ENCODE results near the gene SLC24A3. TPM values are rescaled to one million over a fixed set of nuclear protein-coding genes. Genes with fewer than 3 reads are reported as not detected.

SLC24A3 gene
- total RNA-seq, 1 experiment from 2014 or later, result not detected

DNA sequence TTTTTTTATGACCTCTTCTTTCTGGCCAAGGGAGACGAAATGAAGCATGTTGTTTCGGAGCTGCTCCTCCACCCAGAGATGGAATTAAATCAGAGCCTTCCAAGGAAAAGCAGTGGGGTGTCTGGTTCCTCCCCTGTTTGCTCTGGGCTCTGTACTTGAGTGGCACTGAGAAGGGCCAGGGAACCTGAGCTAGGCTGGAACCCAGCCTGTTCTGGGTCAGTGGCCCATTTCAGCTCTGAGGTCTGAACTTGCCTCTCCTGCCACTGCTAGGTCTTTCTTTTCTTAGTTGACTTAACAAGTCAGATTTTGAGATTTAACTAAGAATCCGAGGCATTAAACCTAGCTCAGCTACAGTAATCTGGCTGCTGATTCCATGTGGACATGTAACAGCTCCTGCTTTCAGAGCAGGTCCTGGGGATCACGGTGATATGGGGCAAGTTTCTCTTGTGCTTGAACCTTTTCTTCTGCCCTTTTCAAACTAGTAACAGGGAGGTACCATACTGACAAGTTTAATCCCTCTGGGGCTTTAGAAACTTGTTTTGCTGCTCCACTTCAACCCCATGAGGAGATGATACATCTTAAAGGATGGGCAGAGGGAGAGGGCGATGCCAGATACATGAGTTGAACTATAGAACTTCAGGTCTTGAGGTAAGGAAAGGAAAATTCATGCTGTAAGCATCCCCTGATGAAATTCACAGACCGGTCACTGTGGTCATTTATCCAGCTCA lies 101.1 kb downstream of the SLC24A3 start:
- Histone ChIP-seq H3K4me1 (replicated peaks) (no peaks in the 10 kb centered on the region), H3K27ac (no peak overlapping the region), H3K4me3 (no peak overlapping the region), H3K9me3 (replicated peaks) (no peaks in the 10 kb centered on the region), H3K36me3 (no peaks in the 10 kb centered on the region), H3K27me3 (replicated peaks) (no peaks in the 10 kb centered on the region)
- DNase-seq (ENCODE audit: low read depth in 1 of 2, low spot score in 2 of 2), result no peak

- H3K9me3 ChIP-seq (replicated peaks), result no peaks in the 10 kb centered on the region
- no peaks in the 10 kb centered on the region for H3K36me3 ChIP-seq
- DNase-seq (ENCODE audit: low read depth in 1 of 2, low spot score in 2 of 2), result no peak
- H3K4me3 ChIP-seq, result no peak overlapping the region
- H3K4me1 ChIP-seq (replicated peaks), result no peaks in the 10 kb centered on the region
- no peak overlapping the region for H3K27ac ChIP-seq
- H3K27me3 ChIP-seq (replicated peaks), result no peaks in the 10 kb centered on the region
Measured at GRCh38 chr20:19314621-19315020, 102.2 kb downstream of the SLC24A3 start.

- no peaks in the 10 kb centered on the region for H3K36me3 ChIP-seq
- H3K4me1 ChIP-seq (replicated peaks), result no peaks in the 10 kb centered on the region
- no peak overlapping the region for H3K4me3 ChIP-seq
- no peak overlapping the region for H3K27ac ChIP-seq
- H3K9me3 ChIP-seq (replicated peaks), result no peaks in the 10 kb centered on the region
- no peaks in the 10 kb centered on the region for H3K27me3 ChIP-seq (replicated peaks)
- no peak for DNase-seq (ENCODE audit: low read depth in 1 of 2, low spot score in 2 of 2)
Measured at GRCh38 chr20:19317237-19318069, 105.0 kb downstream of the SLC24A3 start.

- no peak for DNase-seq (ENCODE audit: low read depth in 1 of 2, low spot score in 2 of 2)
- H3K4me3 ChIP-seq, result no peak overlapping the region
Measured at GRCh38 chr20:19318610-19319009, 106.2 kb downstream of the SLC24A3 start.

GRCh38 chr20:19320005-19320404 lies 107.6 kb downstream of the SLC24A3 start:
- Histone ChIP-seq H3K27ac (no peak overlapping the region), H3K4me3 (no peak overlapping the region), H3K27me3 (replicated peaks) (no peaks in the 10 kb centered on the region), H3K9me3 (replicated peaks) (no peaks in the 10 kb centered on the region), H3K36me3 (no peaks in the 10 kb centered on the region), H3K4me1 (replicated peaks) (no peaks in the 10 kb centered on the region)
- DNase-seq (ENCODE audit: low read depth in 1 of 2, low spot score in 2 of 2), result no peak

More at GRCh38 chr20:19318610-19319009, 106.2 kb downstream of the SLC24A3 start:
- H3K9me3 ChIP-seq (replicated peaks), result no peaks in the 10 kb centered on the region
- no peaks in the 10 kb centered on the region for H3K4me1 ChIP-seq (replicated peaks)
- H3K27ac ChIP-seq, result no peak overlapping the region
- H3K27me3 ChIP-seq (replicated peaks), result no peaks in the 10 kb centered on the region
- no peaks in the 10 kb centered on the region for H3K36me3 ChIP-seq

GRCh38 chr20:19321176-19321575 lies 108.7 kb downstream of the SLC24A3 start:
- no peaks in the 10 kb centered on the region for H3K4me1 ChIP-seq (replicated peaks)
- no peaks in the 10 kb centered on the region for H3K36me3 ChIP-seq
- no peak for DNase-seq (ENCODE audit: low read depth in 1 of 2, low spot score in 2 of 2)
- no peak overlapping the region for H3K4me3 ChIP-seq
- no peak overlapping the region for H3K27ac ChIP-seq
- no peaks in the 10 kb centered on the region for H3K27me3 ChIP-seq (replicated peaks)
- H3K9me3 ChIP-seq (replicated peaks), result no peaks in the 10 kb centered on the region

- Histone ChIP-seq H3K36me3 (no peaks in the 10 kb centered on the region), H3K27me3 (replicated peaks) (no peaks in the 10 kb centered on the region), H3K27ac (no peak overlapping the region), H3K4me3 (no peak overlapping the region), H3K4me1 (replicated peaks) (no peaks in the 10 kb centered on the region), H3K9me3 (replicated peaks) (no peaks in the 10 kb centered on the region)
- no peak for DNase-seq (ENCODE audit: low read depth in 1 of 2, low spot score in 2 of 2)
Measured at GRCh38 chr20:19322061-19322985, 109.9 kb downstream of the SLC24A3 start.

GRCh38 chr20:19327401-19327800 lies 115.0 kb downstream of the SLC24A3 start:
- H3K27me3 ChIP-seq (replicated peaks), result no peaks in the 10 kb centered on the region
- H3K36me3 ChIP-seq, result no peaks in the 10 kb centered on the region
- DNase-seq (ENCODE audit: low read depth in 1 of 2, low spot score in 2 of 2), result no peak
- H3K4me3 ChIP-seq, result no peak overlapping the region
- H3K9me3 ChIP-seq (replicated peaks), result no peaks in the 10 kb centered on the region
- no peaks in the 10 kb centered on the region for H3K4me1 ChIP-seq (replicated peaks)
- H3K27ac ChIP-seq, result no peak overlapping the region

DNA sequence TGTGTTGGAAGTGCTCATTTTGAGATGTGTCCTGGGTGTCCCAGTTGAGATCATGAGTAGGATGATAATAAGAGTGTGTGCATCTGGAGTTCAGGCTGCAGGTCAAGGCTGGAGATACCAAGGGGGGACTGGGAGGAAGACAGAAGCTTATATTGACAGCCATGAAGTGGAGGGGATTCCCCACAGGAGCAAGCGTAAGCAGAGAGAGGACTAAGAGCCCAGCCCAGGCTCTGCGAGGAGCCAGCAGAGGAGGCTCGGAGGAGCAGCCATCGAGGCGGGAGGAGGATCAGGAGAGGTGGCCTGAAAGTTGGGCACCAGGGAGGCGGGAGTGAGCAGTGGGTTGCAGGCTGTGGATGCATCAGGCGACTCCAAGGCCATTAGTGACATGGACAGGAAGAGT lies 116.2 kb downstream of the SLC24A3 start:
- H3K9me3 ChIP-seq (replicated peaks), result no peaks in the 10 kb centered on the region
- no peaks in the 10 kb centered on the region for H3K36me3 ChIP-seq
- H3K27me3 ChIP-seq (replicated peaks), result no peaks in the 10 kb centered on the region
- H3K4me3 ChIP-seq, result no peak overlapping the region
- no peak overlapping the region for H3K27ac ChIP-seq
- no peaks in the 10 kb centered on the region for H3K4me1 ChIP-seq (replicated peaks)
- no peak for DNase-seq (ENCODE audit: low read depth in 1 of 2, low spot score in 2 of 2)

DNA sequence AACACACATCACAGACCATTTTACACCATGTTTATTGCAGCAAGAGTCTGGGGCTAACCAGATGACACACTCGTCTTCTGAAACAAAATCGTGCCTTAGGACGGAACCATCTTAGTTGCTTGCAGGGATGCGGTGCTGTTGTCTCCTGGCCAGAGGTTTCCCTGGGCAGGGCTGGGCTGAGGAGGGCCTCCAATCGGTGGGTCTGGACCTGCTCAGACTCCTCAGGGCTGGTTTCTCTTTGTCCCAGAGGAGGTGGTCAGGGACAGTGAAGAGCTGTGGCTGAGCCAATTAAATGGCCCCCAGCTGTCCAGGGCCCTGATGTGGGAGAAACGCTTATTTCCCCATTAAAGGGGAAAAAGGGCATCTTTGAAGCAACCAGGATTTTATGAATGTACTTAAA lies 117.6 kb downstream of the SLC24A3 start:
- Histone ChIP-seq H3K9me3 (replicated peaks) (no peaks in the 10 kb centered on the region), H3K4me1 (replicated peaks) (no peaks in the 10 kb centered on the region), H3K27me3 (replicated peaks) (no peaks in the 10 kb centered on the region), H3K36me3 (no peaks in the 10 kb centered on the region), H3K4me3 (no peak overlapping the region), H3K27ac (no peak overlapping the region)
- DNase-seq (ENCODE audit: low read depth in 1 of 2, low spot score in 2 of 2), result no peak

DNA sequence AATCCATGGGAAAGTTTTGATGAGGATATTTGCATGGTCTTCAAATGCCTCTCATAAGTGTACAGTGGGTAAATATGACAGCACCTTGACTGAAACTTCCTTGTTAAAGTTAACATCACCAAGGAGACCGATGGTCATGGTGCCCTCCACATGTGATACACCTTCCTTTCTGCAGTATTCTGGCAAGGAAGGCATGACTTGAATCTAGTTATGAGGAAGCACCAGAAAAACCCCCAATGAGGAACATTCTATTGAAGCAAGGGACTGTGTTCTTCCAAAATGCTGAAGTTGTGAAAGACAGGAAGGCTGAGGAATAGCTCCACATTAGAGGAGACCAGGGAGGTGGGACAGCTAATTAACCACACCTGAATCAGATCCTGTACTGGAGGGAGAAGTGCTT lies 118.3 kb downstream of the SLC24A3 start:
- Histone ChIP-seq H3K36me3 (no peaks in the 10 kb centered on the region), H3K27ac (no peak overlapping the region), H3K4me1 (replicated peaks) (no peaks in the 10 kb centered on the region), H3K4me3 (no peak overlapping the region), H3K9me3 (replicated peaks) (no peaks in the 10 kb centered on the region), H3K27me3 (replicated peaks) (no peaks in the 10 kb centered on the region)
- DNase-seq (ENCODE audit: low read depth in 1 of 2, low spot score in 2 of 2), result no peak

DNA sequence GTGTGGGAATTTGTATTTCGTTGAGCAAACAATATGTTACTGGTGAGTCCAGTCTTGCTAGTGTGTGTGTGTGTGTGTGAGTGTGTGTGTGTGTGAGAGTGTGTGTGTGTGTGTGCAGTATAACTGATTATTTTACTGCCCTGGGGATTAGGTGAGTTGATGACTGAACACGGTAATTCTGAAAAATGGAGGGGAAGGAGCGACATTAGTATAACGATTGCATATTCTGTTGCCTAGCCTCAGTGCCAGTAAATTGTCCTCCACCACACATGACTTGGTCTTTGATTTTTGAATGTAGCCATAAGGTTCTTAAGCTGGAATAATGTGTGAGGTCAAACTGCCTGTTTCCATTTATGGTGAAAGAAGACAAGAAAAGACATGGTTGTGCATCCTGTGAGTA lies 121.1 kb downstream of the SLC24A3 start:
- no peak overlapping the region for H3K27ac ChIP-seq
- no peak overlapping the region for H3K4me3 ChIP-seq
- no peaks in the 10 kb centered on the region for H3K9me3 ChIP-seq (replicated peaks)
- H3K36me3 ChIP-seq, result no peaks in the 10 kb centered on the region
- no peaks in the 10 kb centered on the region for H3K4me1 ChIP-seq (replicated peaks)
- no peak for DNase-seq (ENCODE audit: low read depth in 1 of 2, low spot score in 2 of 2)
- no peaks in the 10 kb centered on the region for H3K27me3 ChIP-seq (replicated peaks)

- Histone ChIP-seq H3K36me3 (no peaks in the 10 kb centered on the region), H3K27me3 (replicated peaks) (no peaks in the 10 kb centered on the region), H3K9me3 (replicated peaks) (no peaks in the 10 kb centered on the region), H3K4me1 (replicated peaks) (no peaks in the 10 kb centered on the region), H3K4me3 (no peak overlapping the region), H3K27ac (no peak overlapping the region)
- no peak for DNase-seq (ENCODE audit: low read depth in 1 of 2, low spot score in 2 of 2)
Measured at GRCh38 chr20:19335341-19335740, 122.9 kb downstream of the SLC24A3 start.

Measured in SJSA1 (cell line).